ENCODE data around the gene CYP2D6. TPM values are rescaled to one million over a fixed set of nuclear protein-coding genes. Genes with fewer than 3 reads are reported as not detected.

Gene CYP2D6
- total and polyA plus RNA-seq, 10 of the 15 experiments (the other 5 are each of a cell fraction or from before 2014, with no cell fraction given) = 0.08 to 1.4 (median 0.39) TPM

DNA sequence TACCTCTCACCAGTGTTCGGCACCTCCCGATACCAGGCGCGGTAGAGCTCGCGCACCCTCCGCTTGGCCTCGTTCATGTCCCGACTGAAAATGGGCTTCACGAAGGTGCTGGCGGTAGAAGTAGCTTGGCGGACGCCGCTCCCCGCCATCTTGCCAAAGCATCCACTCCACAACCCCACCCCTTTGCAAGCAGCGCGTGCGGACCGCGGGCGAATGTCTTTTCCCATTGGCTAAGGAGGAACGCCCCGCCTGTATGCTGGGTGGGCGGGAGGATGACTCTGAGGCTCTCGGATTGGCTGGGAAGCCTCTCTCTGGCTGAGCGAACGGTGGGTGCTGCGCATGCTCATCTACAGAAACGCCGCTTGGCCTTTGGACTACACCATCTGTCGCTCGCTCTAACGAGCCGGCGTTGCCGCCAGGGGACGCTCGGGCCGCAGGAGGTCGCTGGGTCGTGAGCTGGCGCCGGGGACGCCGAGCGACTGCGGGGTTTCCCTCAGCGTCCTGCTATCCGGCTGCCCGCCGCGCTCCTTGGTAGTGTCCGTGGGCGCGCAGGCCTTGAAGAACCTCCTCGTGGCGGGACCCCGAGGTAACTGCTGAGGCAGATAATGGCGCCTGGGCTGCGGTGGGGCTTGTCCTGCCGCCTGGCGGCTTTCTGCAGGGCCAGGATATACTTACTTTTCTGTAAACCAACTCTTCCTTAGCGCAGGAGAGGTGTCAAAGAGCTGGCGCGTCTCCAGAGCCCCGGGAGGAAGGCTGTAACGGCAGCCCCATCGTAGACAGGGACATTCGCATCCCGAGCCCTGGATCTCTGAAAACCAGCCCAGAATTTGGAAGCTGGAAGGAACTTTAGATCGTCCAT is 39.8 kb downstream of the CYP2D6 start, which contains the start of gene NDUFA6 (continued):
- TF ChIP-seq SMARCA5 (IDR thresholded peaks at IDR 0.05) = peak; percentile 97
- peak; percentile 89 for TF ChIP-seq POLR2AphosphoS2 (IDR thresholded peaks at IDR 0.05; ENCODE audit: low read depth, low read length)
- no peak for TF ChIP-seq RCOR1 (conservative IDR thresholded peaks at IDR 0.05; ENCODE audit: low read depth, low read length)
- peak; percentile 66 for TF ChIP-seq BACH1 (IDR thresholded peaks at IDR 0.05; ENCODE audit: borderline replicate concordance)
- TF ChIP-seq NRF1 (conservative IDR thresholded peaks at IDR 0.05; ENCODE audit: low read depth, low read length) = peak; percentile 98
- no peak for TF ChIP-seq SUZ12 (IDR thresholded peaks at IDR 0.05; ENCODE audit: unreplicated experiment)
- TF ChIP-seq SRF (IDR thresholded peaks at IDR 0.05; ENCODE audit: low read depth in 2 of 2, low read length in 2 of 2) = no peak
- TF ChIP-seq, protein P1, sequence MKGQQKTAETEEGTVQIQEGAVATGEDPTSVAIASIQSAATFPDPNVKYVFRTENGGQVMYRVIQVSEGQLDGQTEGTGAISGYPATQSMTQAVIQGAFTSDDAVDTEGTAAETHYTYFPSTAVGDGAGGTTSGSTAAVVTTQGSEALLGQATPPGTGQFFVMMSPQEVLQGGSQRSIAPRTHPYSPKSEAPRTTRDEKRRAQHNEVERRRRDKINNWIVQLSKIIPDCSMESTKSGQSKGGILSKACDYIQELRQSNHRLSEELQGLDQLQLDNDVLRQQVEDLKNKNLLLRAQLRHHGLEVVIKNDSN (IDR thresholded peaks at IDR 0.05; ENCODE audit: borderline replicate concordance, extremely low read length, insufficient read depth, low read depth, low read length) = no peak
- no peak for TF ChIP-seq ZBTB33 (IDR thresholded peaks at IDR 0.05)
- TF ChIP-seq RBBP5 (conservative IDR thresholded peaks at IDR 0.05) = no peak
- TF ChIP-seq GATAD2B (conservative IDR thresholded peaks at IDR 0.05; ENCODE audit: low read depth) = peak; percentile 57; the same call in 1 of the 2 replicates
- TF ChIP-seq SMAD5 (IDR thresholded peaks at IDR 0.05; ENCODE audit: low read depth) = peak; percentile 77; the same call in 1 of the 2 replicates
- no peak for TF ChIP-seq MYC (IDR thresholded peaks at IDR 0.05; ENCODE audit: insufficient read depth, insufficient read length, insufficient replicate concordance, low read length, severe bottlenecking)
- TF ChIP-seq, protein P2, sequence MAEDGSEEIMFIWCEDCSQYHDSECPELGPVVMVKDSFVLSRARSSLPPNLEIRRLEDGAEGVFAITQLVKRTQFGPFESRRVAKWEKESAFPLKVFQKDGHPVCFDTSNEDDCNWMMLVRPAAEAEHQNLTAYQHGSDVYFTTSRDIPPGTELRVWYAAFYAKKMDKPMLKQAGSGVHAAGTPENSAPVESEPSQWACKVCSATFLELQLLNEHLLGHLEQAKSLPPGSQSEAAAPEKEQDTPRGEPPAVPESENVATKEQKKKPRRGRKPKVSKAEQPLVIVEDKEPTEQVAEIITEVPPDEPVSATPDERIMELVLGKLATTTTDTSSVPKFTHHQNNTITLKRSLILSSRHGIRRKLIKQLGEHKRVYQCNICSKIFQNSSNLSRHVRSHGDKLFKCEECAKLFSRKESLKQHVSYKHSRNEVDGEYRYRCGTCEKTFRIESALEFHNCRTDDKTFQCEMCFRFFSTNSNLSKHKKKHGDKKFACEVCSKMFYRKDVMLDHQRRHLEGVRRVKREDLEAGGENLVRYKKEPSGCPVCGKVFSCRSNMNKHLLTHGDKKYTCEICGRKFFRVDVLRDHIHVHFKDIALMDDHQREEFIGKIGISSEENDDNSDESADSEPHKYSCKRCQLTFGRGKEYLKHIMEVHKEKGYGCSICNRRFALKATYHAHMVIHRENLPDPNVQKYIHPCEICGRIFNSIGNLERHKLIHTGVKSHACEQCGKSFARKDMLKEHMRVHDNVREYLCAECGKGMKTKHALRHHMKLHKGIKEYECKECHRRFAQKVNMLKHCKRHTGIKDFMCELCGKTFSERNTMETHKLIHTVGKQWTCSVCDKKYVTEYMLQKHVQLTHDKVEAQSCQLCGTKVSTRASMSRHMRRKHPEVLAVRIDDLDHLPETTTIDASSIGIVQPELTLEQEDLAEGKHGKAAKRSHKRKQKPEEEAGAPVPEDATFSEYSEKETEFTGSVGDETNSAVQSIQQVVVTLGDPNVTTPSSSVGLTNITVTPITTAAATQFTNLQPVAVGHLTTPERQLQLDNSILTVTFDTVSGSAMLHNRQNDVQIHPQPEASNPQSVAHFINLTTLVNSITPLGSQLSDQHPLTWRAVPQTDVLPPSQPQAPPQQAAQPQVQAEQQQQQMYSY (CRISPR knock-in tag; IDR thresholded peaks at IDR 0.05) = no peak
- no peak; the same call in 1 of the 2 replicates for TF ChIP-seq CREM (IDR thresholded peaks at IDR 0.05; ENCODE audit: low read depth)
- no peak for TF ChIP-seq IRF4 (IDR thresholded peaks at IDR 0.05; ENCODE audit: low read depth, low read length)
- peak; percentile 74 for TF ChIP-seq DPF2 (IDR thresholded peaks at IDR 0.05)
- TF ChIP-seq EGR1 (IDR thresholded peaks at IDR 0.05; ENCODE audit: borderline replicate concordance in 1 of 2, low read depth in 2 of 2, low read length in 2 of 2) = no peak; a peak in 1 of 3 replicates
- no peak for TF ChIP-seq ATF3 (IDR thresholded peaks at IDR 0.05; ENCODE audit: borderline replicate concordance, extremely low read depth, low read depth, low read length)
- TF ChIP-seq ESRRA (IDR thresholded peaks at IDR 0.05; ENCODE audit: low read length) = peak; percentile 8; the same call in 1 of the 2 replicates
- TF ChIP-seq, protein P3, sequence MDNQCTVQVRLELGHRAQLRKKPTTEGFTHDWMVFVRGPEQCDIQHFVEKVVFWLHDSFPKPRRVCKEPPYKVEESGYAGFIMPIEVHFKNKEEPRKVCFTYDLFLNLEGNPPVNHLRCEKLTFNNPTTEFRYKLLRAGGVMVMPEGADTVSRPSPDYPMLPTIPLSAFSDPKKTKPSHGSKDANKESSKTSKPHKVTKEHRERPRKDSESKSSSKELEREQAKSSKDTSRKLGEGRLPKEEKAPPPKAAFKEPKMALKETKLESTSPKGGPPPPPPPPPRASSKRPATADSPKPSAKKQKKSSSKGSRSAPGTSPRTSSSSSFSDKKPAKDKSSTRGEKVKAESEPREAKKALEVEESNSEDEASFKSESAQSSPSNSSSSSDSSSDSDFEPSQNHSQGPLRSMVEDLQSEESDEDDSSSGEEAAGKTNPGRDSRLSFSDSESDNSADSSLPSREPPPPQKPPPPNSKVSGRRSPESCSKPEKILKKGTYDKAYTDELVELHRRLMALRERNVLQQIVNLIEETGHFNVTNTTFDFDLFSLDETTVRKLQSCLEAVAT (IDR thresholded peaks at IDR 0.05) = no peak; the same call in 1 of the 2 replicates

All from GM12878 (cell line).